ENCODE results near the gene CASKIN1. TPM values are rescaled to one million over a fixed set of nuclear protein-coding genes. Genes with fewer than 3 reads are reported as not detected.

The CASKIN1 gene
- total and polyA plus RNA-seq, 2 of the 8 experiments (the other 6 are each of a cell fraction or from before 2014, with no cell fraction given): 1.2 to 6.4 TPM

- H3K4ac ChIP-seq (replicated peaks; ENCODE audit: insufficient read length, low read depth, low read length): no peak overlapping the region
- no peak overlapping the region for H2BK15ac ChIP-seq (ENCODE audit: low read length)
- FAIRE-seq (no peak), DNase-seq (ENCODE audit: low read depth in 1 of 2, low spot score in 2 of 2) (peak in 1 of 2 experiments; percentile 64)
- no peak overlapping the region for H4K91ac ChIP-seq (replicated peaks; ENCODE audit: insufficient read length, low read length)
- CTCF ChIA-PET (ENCODE audit: partially characterized antibody): interaction anchor here (1.5 kb wide), 1 partner anchor 11 kb away, joined by 5 read pairs; no protein-coding TSS in a partner anchor
- H2AFZ ChIP-seq (ENCODE audit: low read length): no peak overlapping the region
- H3K56ac ChIP-seq (replicated peaks; ENCODE audit: insufficient read length, low read depth, low read length): no peak overlapping the region
- H4K8ac ChIP-seq (ENCODE audit: extremely low read depth, insufficient read depth, low read length): peak overlapping the region; percentile 68; the same call in 1 of the 2 replicates
- H2AK5ac ChIP-seq (ENCODE audit: low read depth, low read length): no peak overlapping the region
- no peak overlapping the region for H2BK5ac ChIP-seq (ENCODE audit: low read depth, low read length)
- H3K23me2 ChIP-seq (ENCODE audit: low read depth, low read length): peaks cover 16% of the 10 kb centered on the region; the same call in 1 of the 2 replicates
- H3K18ac ChIP-seq (ENCODE audit: extremely low read depth, low read length): no peak overlapping the region
- H3K9ac ChIP-seq (replicated peaks in 1 of 4; ENCODE audit: extremely low read depth in 1 of 4, low read depth in 3 of 4, low read length in 3 of 4): no peak overlapping the region
- POLR2A ChIA-PET (ENCODE audit: partially characterized antibody): interaction anchor here (0.5 to 8.6 kb wide), 20 partner anchors 8 to 267 kb away, joined by 3 to 181 read pairs (median 5); partner anchors contain the start of genes BRICD5, E4F1, ECI1 and PGP
- H2BK120ac ChIP-seq (replicated peaks; ENCODE audit: low read depth, low read length): no peak overlapping the region
- H3K27ac ChIP-seq (ENCODE audit: low read depth, low read length): no peak overlapping the region
- no peak overlapping the region for H3K14ac ChIP-seq (ENCODE audit: insufficient read length)
- peak overlapping the region; percentile 78 to 82 for H3K4me2 ChIP-seq (ENCODE audit: insufficient read depth in 1 of 2, low read depth in 2 of 2, low read length in 2 of 2)
- H3K27me3 ChIP-seq (replicated peaks in 1 of 4; ENCODE audit: control insufficient read depth in 3 of 4, extremely low read depth in 1 of 4, insufficient read depth in 3 of 4, low read length in 3 of 4): peaks cover 4 to 20% (median 16%) of the 10 kb centered on the region in 4 experiments; a peak in 6 of 7 replicates
- no peak overlapping the region for H2BK20ac ChIP-seq (ENCODE audit: low read length)
- WGBS, 2 experiments (ENCODE audit: extremely low coverage in 1 of 2, insufficient coverage in 1 of 2, insufficient read length in 1 of 2, insufficient replicate concordance in 2 of 2, low coverage in 1 of 2, low lambda C conversion rate in 2 of 2, missing lambda C conversion rate in 1 of 2): 7% methylated on average over 20 of the region's 40 CpGs; no CpG with 5 or more reads in 1 of the 2 experiments
- no peaks in the 10 kb centered on the region for H3K79me1 ChIP-seq (ENCODE audit: low read depth, low read length)
- H3K4me1 ChIP-seq (replicated peaks in 1 of 4; ENCODE audit: control insufficient read depth in 3 of 4, insufficient read depth in 4 of 4, low read length in 3 of 4): peaks cover 0 to 19% (median 10%) of the 10 kb centered on the region in 4 experiments; a peak in 5 of 7 replicates
- no peak overlapping the region for H3K23ac ChIP-seq (ENCODE audit: insufficient read length)
- H2BK12ac ChIP-seq (ENCODE audit: low read depth, low read length): no peak overlapping the region
- H4K20me1 ChIP-seq (replicated peaks in 1 of 2; ENCODE audit: control insufficient read depth in 1 of 2, insufficient read depth in 2 of 2, low read length in 2 of 2): peaks cover 0 to 12% of the 10 kb centered on the region in 2 experiments
- TF ChIP-seq POLR2A (IDR thresholded peaks at IDR 0.05; ENCODE audit: control extremely low read depth in 1 of 2, low read depth in 2 of 2, low read length in 2 of 2): no peak
- TF ChIP-seq KDM4A (IDR thresholded peaks at IDR 0.05; ENCODE audit: low read depth, low read length, severe bottlenecking): peak; percentile 24
- peak overlapping the region; percentile 19 to 63 (median 37); a peak in 7 of 8 replicates for H3K4me3 ChIP-seq (ENCODE audit: extremely low read depth in 1 of 4, insufficient read depth in 2 of 4, low read depth in 3 of 4, low read length in 4 of 4)
- no peaks in the 10 kb centered on the region for H3K9me3 ChIP-seq (ENCODE audit: insufficient read depth in 2 of 2, low read depth in 1 of 2, low read length in 1 of 2)
- no peaks in the 10 kb centered on the region for H3K79me2 ChIP-seq (ENCODE audit: control insufficient read depth in 1 of 2, insufficient read depth in 2 of 2, low read length in 2 of 2)
- H4K5ac ChIP-seq (ENCODE audit: insufficient read length, low read depth, low read length): no peak overlapping the region
- peaks cover 2 to 33% (median 5%) of the 10 kb centered on the region in 4 experiments; a peak in 4 of 8 replicates for H3K36me3 ChIP-seq (ENCODE audit: control insufficient read depth in 2 of 4, insufficient read depth in 4 of 4, low read length in 3 of 4)
Measured at GRCh38 chr16:2237102-2237482, 40.7 kb upstream of the CASKIN1 start.

Measured in H1 (cell line).